Activated CD4-positive, alpha-beta T cell treated with anti-CD3 and anti-CD28 coated beads for 1 hour (primary cell): ENCODE data around the gene YIPF1.
"Not testable (repeated sequence)": the region's sequence is repeated elsewhere in the genome, so short reads cannot be mapped to it uniquely, and the experiment has no call there.

Source experiments
- DNase-seq: peaks from one replicate; pipeline ENCODE4 v3.0.0-alpha.2; 2020

The YIPF1 gene

GRCh38 chr1:53837646-53837923, 52.0 kb downstream of the YIPF1 start:
- no peak for DNase-seq

GRCh38 chr1:53835491-53835890, 54.1 kb downstream of the YIPF1 start:
- no peak for DNase-seq

- DNase-seq: no peak
These were observed 54.8 kb downstream of the YIPF1 start for GRCh38 chr1:53834776-53835175.

GRCh38 chr1:53833393-53833792, 56.2 kb downstream of the YIPF1 start:
- DNase-seq: no peak

GRCh38 chr1:53826367-53826766, 63.2 kb downstream of the YIPF1 start:
- no peak for DNase-seq

GRCh38 chr1:53825306-53825705, 64.3 kb downstream of the YIPF1 start:
- DNase-seq: no peak

GRCh38 chr1:53822931-53823330, 66.7 kb downstream of the YIPF1 start:
- no peak for DNase-seq

- no peak for DNase-seq
These were observed 68.2 kb downstream of the YIPF1 start for GRCh38 chr1:53821380-53821779.

- DNase-seq: no peak
These were observed 70.2 kb downstream of the YIPF1 start for GRCh38 chr1:53819387-53819786.

- DNase-seq: not testable (repeated sequence)
These were observed 73.0 kb downstream of the YIPF1 start for GRCh38 chr1:53816584-53816983.

- not testable (repeated sequence) for DNase-seq
These were observed 74.1 kb downstream of the YIPF1 start for GRCh38 chr1:53815484-53815883.

- DNase-seq: no peak
These were observed 78.2 kb downstream of the YIPF1 start for GRCh38 chr1:53811414-53811851.

- no peak for DNase-seq
These were observed 79.1 kb downstream of the YIPF1 start for GRCh38 chr1:53810497-53810896.

GRCh38 chr1:53810007-53810406, 79.6 kb downstream of the YIPF1 start:
- DNase-seq: no peak

GRCh38 chr1:53807916-53808315, 81.7 kb downstream of the YIPF1 start:
- DNase-seq: no peak

GRCh38 chr1:53804791-53805505, 84.6 kb downstream of the YIPF1 start:
- DNase-seq: no peak

GRCh38 chr1:53804181-53804580, 85.4 kb downstream of the YIPF1 start:
- DNase-seq: no peak
